Stimulated activated CD4-positive, alpha-beta T cell treated with anti-CD3 and anti-CD28 coated beads, Interleukin-12 subunit alpha, Interleukin-12 subunit beta, amount 100 ng/mL, for 48 hours (primary cell): Measurements from ENCODE around the gene BCL11A.

Experiments used
- DNase-seq, 3 donors: peaks; one replicate each; pipeline ENCODE4 v3.0.0-alpha.2; 2020; ENCODE audit warnings: low read depth in 2 of 3, low spot score in 1 of 3

BCL11A gene

GRCh38 chr2:60546756-60547420 lies 6.6 kb downstream of the BCL11A start:
- DNase-seq, result no peak

- no peak for DNase-seq
These were observed 8.4 kb downstream of the BCL11A start for GRCh38 chr2:60544954-60545560.

GRCh38 chr2:60544062-60544461 lies 9.4 kb downstream of the BCL11A start:
- DNase-seq, result no peak

GRCh38 chr2:60541056-60541651 lies 12.3 kb downstream of the BCL11A start:
- no peak for DNase-seq

- no peak for DNase-seq
These were observed 13.4 kb downstream of the BCL11A start for GRCh38 chr2:60540074-60540473.

- no peak for DNase-seq
These were observed 14.3 kb downstream of the BCL11A start for GRCh38 chr2:60539140-60539539.

- DNase-seq, result no peak
These were observed 15.4 kb downstream of the BCL11A start for GRCh38 chr2:60538101-60538500.

- no peak for DNase-seq
These were observed 16.7 kb downstream of the BCL11A start for GRCh38 chr2:60536746-60537145.

- DNase-seq, result no peak
These were observed 17.7 kb downstream of the BCL11A start for GRCh38 chr2:60535685-60536312.

DNA sequence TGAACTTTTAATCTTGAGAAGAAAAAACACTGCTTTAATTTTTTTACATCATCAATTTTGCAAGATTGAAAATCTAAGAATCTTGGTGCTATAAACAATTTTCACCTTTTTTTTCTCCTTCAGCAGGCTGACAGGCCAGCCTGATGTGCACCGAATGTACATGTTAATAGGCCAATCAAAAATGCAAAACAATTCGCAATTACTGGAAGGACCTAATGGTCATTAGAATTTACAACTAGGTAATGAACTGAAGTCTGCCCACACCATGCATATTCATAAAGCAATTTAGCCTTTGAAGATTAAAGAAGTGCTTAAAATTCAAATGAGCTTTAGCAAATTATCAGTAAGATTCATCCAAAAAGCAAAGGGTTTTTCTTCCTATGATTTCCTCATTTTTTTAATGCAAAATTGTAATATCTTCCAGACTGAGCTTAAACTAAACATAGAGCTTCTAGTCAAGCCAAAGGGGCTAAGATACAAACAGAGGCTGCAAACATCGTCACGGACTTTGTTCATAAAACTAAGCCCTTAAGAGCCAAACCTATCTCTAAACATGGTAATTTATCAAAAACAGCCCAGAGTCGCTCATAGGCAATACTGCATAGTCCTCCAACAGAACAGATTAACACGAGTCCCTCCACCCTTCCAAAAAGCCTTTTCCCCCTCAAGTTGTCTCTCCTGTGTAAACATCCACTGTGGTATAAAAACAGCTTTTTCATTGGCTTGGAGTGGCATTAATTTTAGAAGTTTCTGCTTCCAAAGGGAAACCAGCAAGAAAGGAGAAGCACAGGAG lies 18.4 kb downstream of the BCL11A start:
- no peak for DNase-seq

DNA sequence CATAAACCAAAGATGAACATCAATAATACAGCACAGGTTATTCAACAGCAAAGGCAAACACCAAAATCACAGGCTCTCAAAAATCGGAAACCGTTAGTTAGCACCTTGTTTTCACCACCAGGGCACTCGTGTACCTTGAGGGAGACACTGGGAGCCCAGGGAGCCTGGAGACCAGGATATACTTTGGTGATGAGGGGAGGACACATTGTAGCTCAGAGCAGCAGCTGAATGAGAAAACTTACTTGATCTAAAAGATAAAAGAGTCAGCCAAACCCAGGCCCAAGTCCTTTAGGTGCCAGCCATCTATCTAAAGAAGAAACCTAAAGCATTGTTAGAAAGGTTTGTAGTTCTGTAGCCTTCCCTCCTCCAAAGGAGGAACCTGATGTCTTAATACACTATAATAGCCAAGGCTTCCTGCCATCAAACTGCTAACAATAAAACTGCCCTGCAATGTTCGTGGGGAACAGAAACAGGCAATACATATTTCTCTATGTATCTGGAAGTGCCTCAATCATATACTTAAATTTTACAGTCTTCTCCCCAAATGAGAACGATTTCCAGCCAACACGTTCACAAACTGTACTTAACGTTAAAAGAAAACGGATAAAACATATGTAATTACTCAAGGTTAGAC lies 19.3 kb downstream of the BCL11A start:
- no peak for DNase-seq

DNA sequence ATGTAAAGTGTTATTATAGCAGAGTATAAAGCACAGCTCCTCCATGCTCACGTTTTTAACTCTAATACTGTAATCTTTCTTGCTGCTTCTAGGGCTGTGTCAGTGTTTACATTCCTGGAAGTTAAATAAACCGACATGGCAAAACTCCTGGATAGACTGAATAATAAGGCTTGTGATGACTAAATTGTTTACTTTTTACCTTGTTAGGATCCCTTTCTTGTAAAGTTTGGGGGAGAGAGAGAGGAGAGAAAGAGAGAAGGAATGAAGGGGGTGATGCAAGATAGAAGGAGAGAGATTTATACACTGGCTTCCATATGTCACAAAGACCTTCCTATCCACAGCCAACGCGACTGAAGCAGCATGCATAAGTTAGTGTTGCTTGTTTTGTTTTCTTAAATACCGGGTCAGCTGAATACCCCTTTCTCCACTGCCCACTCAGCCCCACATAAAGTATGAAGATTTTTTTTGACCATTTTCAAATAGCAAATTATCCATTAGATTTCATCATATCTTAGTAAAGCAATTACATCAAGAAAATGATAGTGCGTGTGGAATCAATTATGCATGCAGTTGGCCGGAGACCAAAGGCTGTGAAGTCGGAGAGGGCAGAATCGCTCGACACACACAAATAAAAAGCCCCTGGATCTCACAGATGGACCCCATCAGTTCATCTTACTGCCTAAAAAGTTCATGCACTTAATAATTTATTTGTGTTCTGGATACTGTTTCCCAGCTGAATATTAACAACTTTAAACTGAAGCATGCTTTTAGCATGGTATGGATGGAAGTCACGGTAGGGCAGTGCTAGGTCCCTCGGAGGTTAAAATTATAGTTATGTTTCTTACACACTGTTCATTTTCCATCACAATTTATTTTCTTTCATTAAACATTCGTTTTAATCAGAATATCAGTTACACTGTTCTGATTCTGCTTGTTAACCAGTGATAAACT lies 20.1 kb downstream of the BCL11A start:
- no peak for DNase-seq

DNA sequence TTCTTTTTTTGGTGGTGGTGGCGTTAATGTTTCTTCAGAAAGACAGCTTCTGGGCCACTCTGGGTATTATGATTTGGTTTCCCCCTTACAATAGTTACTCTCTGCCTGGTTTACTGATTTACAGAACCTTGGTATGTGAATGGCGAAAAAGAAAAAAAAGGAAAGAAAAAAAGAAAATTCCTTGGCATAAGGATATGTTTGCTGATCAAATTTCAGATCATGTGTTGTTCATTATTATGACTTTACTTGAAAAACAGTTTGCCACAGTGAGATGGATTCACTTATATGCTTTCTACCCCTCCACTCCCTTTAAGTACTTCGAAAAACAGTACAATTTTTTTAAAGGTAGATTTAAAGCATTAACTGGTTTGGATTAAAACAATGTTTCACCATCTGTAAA lies 21.0 kb downstream of the BCL11A start:
- DNase-seq, result no peak

GRCh38 chr2:60531701-60532133 lies 21.7 kb downstream of the BCL11A start:
- DNase-seq, result no peak

- DNase-seq, result no peak
These were observed 22.7 kb downstream of the BCL11A start for GRCh38 chr2:60530660-60531281.

GRCh38 chr2:60529785-60530627 lies 23.4 kb downstream of the BCL11A start:
- DNase-seq, result no peak

DNA sequence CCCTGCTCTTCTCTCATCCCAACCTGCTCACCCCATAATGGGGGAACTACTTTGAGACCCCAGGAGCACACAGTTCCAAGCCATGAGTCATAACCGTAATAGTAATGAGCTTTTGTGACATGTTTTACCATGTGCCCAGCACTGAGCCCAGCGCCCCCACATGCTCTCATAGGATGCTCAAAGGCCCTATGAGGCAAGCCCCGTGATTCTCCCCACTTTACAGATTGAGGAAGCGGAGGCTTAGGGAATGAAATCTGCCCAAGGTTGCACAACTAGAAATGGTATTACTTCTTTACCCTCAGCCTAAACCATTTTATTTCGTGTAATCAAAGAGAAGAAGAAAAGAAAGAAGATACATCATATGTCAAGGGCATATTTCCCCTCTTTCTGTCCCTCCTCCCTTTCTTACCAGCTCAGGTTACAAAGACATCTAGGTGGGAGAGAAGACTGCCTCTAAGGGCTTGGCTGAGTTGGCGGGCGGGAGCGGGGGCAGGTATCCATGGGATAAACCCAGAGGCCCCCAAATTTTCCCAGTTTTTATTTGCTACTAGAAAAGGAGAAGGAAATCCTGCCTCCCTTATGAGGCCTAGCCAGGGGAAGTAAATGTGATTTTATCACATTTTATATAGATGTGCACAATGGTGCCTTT lies 24.2 kb downstream of the BCL11A start:
- DNase-seq, result no peak
